Loucy (cell line): Measurements from ENCODE around the gene ATF6.
A peak's percentile ranks its signal among the peaks of the same experiment; 100 is the strongest.

Experiments
- H2AFZ ChIP-seq: fragments of 200-600 bp; sonication (generic); 2 replicates; pipeline ENCODE4 v1.6.0; 2016; ENCODE audit warnings: antibody characterized with exemption, mild to moderate bottlenecking, low read length, moderate library complexity
- H3F3A ChIP-seq: fragments of 200-600 bp; 2 replicates; pipeline ENCODE4 v1.6.0; 2016; ENCODE audit warnings: antibody characterized with exemption, low read depth, mild to moderate bottlenecking
- H3K27me3 ChIP-seq: fragments of 200-600 bp; sonication (generic); 2 replicates; pipeline ENCODE4 v1.6.1; 2014; ENCODE audit warnings: low read length, mild to moderate bottlenecking; ENCODE audit not compliant: insufficient read depth, poor library complexity, severe bottlenecking
- H3K36me3 ChIP-seq: fragments of 200-600 bp; sonication (generic); 2 replicates; pipeline ENCODE4 v1.6.1; 2016; ENCODE audit warnings: low read length; ENCODE audit not compliant: insufficient read depth
- H3K4me1 ChIP-seq: fragments of 200-600 bp; sonication (generic); 2 replicates; pipeline ENCODE4 v1.5.1; 2014; ENCODE audit warnings: low read length, mild to moderate bottlenecking; ENCODE audit not compliant: insufficient read depth, poor library complexity, severe bottlenecking
- H3K4me2 ChIP-seq: fragments of 200-600 bp; sonication (generic); 2 replicates; pipeline ENCODE4 v1.6.0; 2014; ENCODE audit warnings: antibody characterized with exemption, low read length, low read depth, mild to moderate bottlenecking; ENCODE audit not compliant: poor library complexity, severe bottlenecking
- H3K4me3 ChIP-seq: fragments of 200-600 bp; sonication (generic); 2 replicates; pipeline ENCODE4 v1.5.1; 2014; ENCODE audit warnings: low read length, mild to moderate bottlenecking, mixed read lengths; ENCODE audit not compliant: poor library complexity, severe bottlenecking
- H3K79me2 ChIP-seq: fragments of 200-600 bp; sonication (generic); 2 replicates; pipeline ENCODE4 v1.6.1; 2014; ENCODE audit warnings: low read length; ENCODE audit not compliant: insufficient read depth
- H3K9ac ChIP-seq: fragments of 200-600 bp; sonication (generic); 2 replicates; pipeline ENCODE4 v1.6.0; 2014; ENCODE audit warnings: mild to moderate bottlenecking, low read depth, low read length, moderate library complexity; ENCODE audit not compliant: poor library complexity, severe bottlenecking
- H3K9me2 ChIP-seq: fragments of 200-600 bp; sonication (generic); replicated peaks from 2 replicates; pipeline ENCODE4 v1.6.1; 2016; ENCODE audit warnings: low read depth, low read length, mixed read lengths
- H3K9me3 ChIP-seq: fragments of 200-600 bp; sonication (generic); 2 replicates; pipeline ENCODE4 v1.6.1; 2014; ENCODE audit warnings: mild to moderate bottlenecking, antibody characterized with exemption, low read length, low read depth; ENCODE audit not compliant: insufficient read depth
- H4K20me1 ChIP-seq: fragments of 200-600 bp; sonication (generic); 2 replicates; pipeline ENCODE4 v1.6.0; 2014; ENCODE audit warnings: antibody characterized with exemption, low read length, mild to moderate bottlenecking; ENCODE audit not compliant: insufficient read depth, poor library complexity, severe bottlenecking
- EZH2phosphoT487 ChIP-seq: fragments of 200-600 bp; IDR thresholded peaks from 2 replicates; pipeline ENCODE4 v1.6.1; 2018; ENCODE audit warnings: antibody characterized with exemption, mild to moderate bottlenecking, moderate library complexity, borderline replicate concordance
- TF ChIP-seq, protein P1 (sequence below): fragments of 200-600 bp; sonication (generic); conservative IDR thresholded peaks from 2 replicates; pipeline ENCODE4 v1.5.1; 2014; ENCODE audit warnings: mild to moderate bottlenecking, antibody characterized with exemption, low read length

Gene ATF6

DNA sequence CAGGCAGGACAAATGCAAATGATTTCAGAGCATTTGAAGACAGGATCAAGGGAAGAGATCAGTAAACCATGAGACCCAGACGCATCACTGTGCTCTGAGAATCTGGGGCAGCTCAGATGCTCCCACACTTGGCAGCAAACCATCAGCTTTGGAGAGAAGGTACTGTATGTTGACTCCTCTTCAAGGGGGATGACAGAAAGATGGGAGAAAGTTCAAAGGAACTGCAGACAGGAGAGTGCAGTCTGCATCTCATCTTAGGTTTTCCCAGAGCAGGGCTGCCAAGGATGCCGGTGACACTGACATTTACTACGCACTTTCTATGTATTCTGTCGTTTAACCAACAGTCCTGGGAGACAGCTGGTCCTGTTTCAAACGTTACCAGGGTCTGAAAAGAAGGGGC lies 221.8 kb downstream of the ATF6 start:
- H3K36me3 ChIP-seq: no peaks in the 10 kb centered on the region
- no peaks in the 10 kb centered on the region for H3K9me2 ChIP-seq
- no peak overlapping the region for H3K9ac ChIP-seq
- H3K9me3 ChIP-seq: no peaks in the 10 kb centered on the region
- no peak overlapping the region for H3K4me2 ChIP-seq
- TF ChIP-seq EZH2phosphoT487: no peak
- TF ChIP-seq, protein P1, sequence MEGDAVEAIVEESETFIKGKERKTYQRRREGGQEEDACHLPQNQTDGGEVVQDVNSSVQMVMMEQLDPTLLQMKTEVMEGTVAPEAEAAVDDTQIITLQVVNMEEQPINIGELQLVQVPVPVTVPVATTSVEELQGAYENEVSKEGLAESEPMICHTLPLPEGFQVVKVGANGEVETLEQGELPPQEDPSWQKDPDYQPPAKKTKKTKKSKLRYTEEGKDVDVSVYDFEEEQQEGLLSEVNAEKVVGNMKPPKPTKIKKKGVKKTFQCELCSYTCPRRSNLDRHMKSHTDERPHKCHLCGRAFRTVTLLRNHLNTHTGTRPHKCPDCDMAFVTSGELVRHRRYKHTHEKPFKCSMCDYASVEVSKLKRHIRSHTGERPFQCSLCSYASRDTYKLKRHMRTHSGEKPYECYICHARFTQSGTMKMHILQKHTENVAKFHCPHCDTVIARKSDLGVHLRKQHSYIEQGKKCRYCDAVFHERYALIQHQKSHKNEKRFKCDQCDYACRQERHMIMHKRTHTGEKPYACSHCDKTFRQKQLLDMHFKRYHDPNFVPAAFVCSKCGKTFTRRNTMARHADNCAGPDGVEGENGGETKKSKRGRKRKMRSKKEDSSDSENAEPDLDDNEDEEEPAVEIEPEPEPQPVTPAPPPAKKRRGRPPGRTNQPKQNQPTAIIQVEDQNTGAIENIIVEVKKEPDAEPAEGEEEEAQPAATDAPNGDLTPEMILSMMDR: no peak
- H3K79me2 ChIP-seq: no peaks in the 10 kb centered on the region
- H3K4me3 ChIP-seq: no peak overlapping the region
- H3F3A ChIP-seq: no peaks in the 10 kb centered on the region
- no peaks in the 10 kb centered on the region for H3K4me1 ChIP-seq
- H3K27me3 ChIP-seq: no peaks in the 10 kb centered on the region
- H4K20me1 ChIP-seq: no peaks in the 10 kb centered on the region
- H2AFZ ChIP-seq: no peak overlapping the region

DNA sequence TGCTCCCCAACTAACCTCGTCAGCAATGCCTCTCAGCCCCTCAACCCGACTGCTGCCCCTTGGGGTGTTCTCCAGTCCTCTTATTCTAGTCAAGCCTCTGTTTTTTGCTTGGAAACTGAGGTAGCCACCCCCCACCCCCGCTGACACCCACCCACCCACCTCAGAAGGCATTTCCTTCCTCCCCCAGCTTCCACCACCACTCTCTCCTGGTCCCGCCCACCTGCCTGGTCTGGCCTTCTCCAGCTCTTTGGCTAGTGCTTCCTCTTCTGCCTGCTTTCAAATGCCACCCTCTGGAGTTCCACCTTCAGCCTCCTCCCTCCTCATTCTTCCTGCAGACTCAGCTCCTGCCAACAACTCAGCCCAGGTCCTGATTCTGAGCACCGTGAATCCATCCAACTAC lies 222.3 kb downstream of the ATF6 start:
- H4K20me1 ChIP-seq: no peaks in the 10 kb centered on the region
- H3K4me1 ChIP-seq: no peaks in the 10 kb centered on the region
- H3F3A ChIP-seq: no peaks in the 10 kb centered on the region
- no peak overlapping the region for H2AFZ ChIP-seq
- no peaks in the 10 kb centered on the region for H3K27me3 ChIP-seq
- H3K79me2 ChIP-seq: no peaks in the 10 kb centered on the region
- H3K36me3 ChIP-seq: no peaks in the 10 kb centered on the region
- no peak overlapping the region for H3K4me3 ChIP-seq
- H3K9ac ChIP-seq: no peak overlapping the region
- no peak for TF ChIP-seq EZH2phosphoT487
- TF ChIP-seq, protein P1: no peak
- H3K9me2 ChIP-seq: no peaks in the 10 kb centered on the region
- no peaks in the 10 kb centered on the region for H3K9me3 ChIP-seq
- H3K4me2 ChIP-seq: no peak overlapping the region

DNA sequence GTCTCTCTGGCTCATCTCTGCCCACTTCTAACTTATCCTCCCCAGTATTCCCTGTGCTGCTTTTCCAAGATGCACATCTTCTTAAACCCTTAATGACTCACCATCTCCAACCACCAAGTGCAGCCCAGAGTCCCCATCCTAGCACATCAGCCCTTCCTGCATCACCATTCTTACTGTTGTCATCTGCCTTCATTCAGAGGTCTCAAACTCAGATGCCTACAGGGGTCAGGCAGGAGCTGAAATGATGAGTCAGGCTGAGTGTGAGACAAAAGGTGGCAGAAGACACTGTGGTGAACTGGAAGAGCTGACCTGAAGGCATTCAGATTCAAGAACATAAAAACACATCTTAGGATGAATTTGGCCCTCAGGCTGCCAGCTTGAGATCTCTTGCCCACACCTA lies 223.0 kb downstream of the ATF6 start:
- H3K4me2 ChIP-seq: no peak overlapping the region
- H3K4me3 ChIP-seq: no peak overlapping the region
- H3K36me3 ChIP-seq: no peaks in the 10 kb centered on the region
- H3K27me3 ChIP-seq: no peaks in the 10 kb centered on the region
- TF ChIP-seq, protein P1: peak; percentile 29; the same call in 1 of the 2 replicates
- no peak for TF ChIP-seq EZH2phosphoT487
- H3K79me2 ChIP-seq: no peaks in the 10 kb centered on the region
- H3K4me1 ChIP-seq: no peaks in the 10 kb centered on the region
- H3K9ac ChIP-seq: no peak overlapping the region
- no peaks in the 10 kb centered on the region for H3K9me2 ChIP-seq
- H3K9me3 ChIP-seq: no peaks in the 10 kb centered on the region
- no peaks in the 10 kb centered on the region for H3F3A ChIP-seq
- no peak overlapping the region for H2AFZ ChIP-seq
- no peaks in the 10 kb centered on the region for H4K20me1 ChIP-seq
